Anterior cingulate cortex (tissue), 58 donors: ENCODE measurements around the gene SLK.
A peak's percentile ranks its signal among the peaks of the same experiment; 100 is the strongest.

ENCODE experiments used
- DNase-seq, 58 donors: peaks; one replicate each; lab custom pipeline; 2025; lab: John Stamatoyannopoulos, UW

Gene SLK

DNA sequence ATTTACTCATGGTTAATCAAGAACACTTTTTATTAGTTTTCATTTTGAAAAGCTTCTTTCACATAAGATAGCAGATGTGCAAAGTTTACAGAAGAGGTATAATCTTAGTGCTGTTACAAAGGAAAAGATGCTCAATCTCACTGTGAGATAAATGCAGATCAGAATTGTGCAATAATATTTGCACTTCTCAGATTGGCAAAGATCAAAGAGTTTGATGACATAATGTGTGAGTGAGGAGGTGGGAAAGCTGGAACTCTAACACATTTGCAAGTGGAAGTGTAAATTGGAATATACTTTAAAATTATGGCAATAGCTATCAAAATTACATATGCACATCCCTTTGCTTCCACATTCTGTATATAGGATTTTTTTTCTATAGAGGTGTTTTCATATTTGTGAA lies 27.4 kb upstream of the SLK start:
- DNase-seq = no peak

DNA sequence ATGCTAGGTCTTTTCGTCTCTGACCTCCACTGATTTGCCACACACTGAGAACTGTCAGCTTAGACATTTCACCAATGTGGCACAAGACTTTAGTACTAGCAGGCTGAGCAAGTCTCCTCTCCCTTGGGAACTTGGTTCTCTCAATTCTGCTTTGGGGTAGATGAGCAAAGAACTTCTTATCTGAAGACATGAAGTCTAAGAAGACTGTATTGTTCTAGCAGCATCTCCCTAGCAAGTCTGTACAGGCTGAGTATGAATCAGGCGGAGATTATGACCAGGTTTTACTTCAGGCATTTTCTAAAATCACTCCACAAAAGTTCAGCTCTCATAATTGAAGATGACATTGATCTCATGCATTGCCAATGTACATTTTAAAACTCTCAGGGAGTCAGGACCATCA lies 25.1 kb upstream of the SLK start:
- no peak for DNase-seq

DNA sequence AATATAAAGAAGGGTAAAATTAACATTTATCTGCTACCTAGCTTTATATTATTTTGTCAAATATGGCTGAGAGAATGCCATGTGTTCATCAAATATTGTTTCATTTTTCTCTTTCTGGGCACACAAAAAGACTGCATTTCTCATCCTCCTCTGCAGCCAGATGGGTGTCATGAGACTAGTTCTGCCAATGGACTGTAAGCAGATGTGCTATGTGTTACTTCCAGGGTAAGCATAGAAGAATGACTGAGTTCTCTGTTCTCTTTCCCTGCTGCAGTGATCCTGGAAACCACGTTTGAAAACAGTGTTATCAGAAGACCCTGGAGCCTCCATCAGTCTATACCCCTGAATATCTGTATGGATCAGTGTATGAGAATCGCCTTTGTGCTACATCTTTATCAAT lies 24.1 kb upstream of the SLK start:
- peak in 4 of 58 donors; percentile 2 to 23 (median 11) for DNase-seq

DNA sequence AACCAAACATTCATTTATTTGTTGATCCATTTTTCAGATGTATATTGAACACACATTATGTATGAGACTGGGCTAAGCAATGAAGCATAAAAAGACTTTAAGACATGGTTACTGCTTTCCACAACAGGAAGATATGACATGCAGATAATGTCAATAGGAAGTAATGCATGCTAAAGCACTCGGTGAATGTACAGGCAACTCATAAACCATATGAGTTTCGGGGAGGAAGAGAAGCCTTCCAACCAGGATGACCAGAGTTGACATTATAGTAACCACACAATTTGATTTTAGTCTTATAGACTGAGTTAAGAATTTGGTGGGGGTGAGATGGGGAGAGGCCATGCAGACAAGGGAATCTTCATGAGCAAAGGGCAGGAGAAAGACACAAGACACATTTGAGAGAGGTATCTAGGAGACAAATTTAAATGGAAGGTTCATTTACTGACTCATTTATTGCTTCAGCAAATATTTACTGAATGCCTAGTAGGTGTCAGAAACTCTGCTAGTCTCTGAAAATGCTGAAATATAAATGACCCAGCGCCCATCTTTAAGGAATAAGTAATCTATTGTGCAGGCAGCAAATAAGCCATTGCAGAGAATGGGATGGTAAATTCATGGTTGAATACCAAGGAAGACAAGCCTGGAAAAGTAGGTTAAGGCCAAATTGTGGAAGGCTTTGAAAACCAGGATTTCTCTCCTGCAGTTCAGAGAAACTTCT lies 19.0 kb upstream of the SLK start:
- no peak for DNase-seq

DNA sequence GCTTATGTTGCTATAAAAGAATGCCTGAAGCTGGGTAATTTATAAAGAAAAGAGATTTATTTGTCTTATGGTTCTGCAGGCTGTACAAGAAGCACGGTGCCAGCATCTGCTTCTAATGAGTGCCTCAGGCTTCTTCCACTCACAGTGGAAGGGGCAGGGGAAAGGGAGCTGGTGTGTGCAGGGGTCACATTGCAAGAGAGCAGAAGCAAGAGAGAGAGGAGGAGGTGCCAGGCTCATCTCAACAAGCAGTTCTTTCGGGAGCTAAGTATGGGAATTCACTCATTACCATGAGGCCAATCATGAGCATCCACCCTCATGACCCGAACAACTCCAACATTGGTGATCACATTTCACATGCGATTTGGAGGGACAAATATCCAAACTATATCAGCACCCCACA lies 17.2 kb upstream of the SLK start:
- no peak for DNase-seq

DNA sequence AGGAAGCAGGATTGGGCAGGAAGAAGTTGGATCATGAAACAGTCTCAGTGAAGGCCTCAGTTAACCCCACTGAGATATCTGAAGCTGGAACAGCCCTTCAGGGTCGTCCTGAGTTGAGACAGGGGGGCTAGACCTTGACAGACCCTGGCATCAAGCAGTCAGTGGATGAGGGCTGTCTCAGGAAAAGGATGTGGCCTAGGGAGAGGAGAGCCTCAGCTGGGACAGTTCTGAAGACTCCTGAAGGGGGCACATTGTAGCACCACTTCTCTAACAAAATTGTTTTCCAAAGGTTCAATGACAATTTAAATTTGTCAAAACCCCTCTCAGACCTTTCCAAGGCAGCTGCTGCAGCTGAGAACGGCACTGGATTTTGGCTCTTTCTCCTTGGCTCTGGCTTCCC lies 15.8 kb upstream of the SLK start:
- DNase-seq = no peak

DNA sequence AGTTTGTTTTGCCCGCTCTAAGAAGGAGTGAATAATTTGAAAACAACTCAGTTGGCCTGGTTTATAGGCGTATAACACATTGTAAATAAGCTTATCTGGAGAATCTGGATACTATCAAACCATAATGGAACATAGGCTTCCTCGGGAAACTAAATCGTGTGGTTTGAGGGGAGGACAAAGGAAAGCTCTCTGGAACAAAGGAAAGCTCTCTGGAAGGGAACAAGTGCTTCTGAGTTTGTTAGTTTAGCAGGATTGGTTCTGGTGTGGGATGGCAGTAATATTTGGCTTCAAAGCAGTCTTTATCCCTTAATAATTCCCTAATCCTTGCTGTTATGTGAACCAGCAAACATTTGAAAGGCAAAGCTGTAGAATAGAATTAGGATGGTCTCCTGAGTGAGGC lies 15.0 kb upstream of the SLK start:
- no peak for DNase-seq

DNA sequence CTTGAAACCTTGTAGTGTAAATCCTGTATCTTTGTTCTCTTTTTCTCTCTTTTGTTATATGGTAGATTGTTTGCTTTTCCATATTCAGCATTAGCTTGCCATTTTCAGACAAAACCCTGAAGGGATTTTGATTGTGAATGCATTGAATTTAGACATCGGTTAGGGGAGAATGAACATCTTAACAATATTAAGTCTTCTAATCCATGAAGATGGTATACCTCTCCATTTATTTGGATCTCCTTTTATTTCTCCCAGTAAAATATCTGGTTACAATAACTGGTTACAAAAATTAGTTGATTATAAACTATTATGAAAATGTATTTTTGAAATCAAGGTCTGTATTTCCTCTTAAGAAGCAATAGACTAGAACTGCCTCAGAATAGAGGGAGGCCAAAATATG lies 12.4 kb upstream of the SLK start:
- no peak for DNase-seq

DNA sequence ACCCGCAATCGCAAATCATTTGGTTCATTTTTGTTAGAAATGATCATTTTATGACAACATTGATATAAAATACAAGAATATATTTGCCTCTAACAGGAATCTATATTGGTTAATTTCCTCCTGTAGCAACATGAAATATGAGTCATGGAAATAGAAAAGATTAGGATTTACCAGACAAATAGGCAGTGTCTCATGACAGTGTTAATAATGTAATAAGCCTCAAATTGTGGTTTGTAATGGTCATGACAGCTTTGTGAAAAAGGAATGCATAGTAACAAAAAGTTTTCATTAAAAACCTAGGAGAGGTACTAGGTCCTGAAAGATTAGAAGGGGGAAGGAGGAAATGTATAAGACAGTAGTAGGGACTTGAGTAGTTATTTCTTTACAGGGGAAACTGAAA lies 7.9 kb upstream of the SLK start:
- no peak for DNase-seq

DNA sequence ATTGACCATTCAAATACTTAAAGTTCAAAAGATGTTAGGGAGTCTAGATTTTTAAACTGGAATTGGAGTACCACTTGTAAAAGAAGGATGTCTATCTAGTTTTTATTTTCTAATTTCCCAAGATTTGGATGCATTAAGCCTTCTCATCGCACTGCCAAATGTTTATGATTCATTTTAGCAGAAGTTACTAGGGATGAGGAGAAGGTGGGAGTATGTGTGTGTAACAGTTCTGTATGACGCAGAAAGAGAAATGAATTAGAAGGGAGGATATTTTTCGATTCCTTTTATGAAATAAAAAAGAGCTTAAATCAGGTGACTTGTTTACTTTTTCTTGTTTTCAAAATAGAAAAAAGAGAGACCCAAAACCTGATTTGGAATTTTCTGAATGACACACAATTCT lies 6.8 kb upstream of the SLK start:
- DNase-seq = no peak

DNA sequence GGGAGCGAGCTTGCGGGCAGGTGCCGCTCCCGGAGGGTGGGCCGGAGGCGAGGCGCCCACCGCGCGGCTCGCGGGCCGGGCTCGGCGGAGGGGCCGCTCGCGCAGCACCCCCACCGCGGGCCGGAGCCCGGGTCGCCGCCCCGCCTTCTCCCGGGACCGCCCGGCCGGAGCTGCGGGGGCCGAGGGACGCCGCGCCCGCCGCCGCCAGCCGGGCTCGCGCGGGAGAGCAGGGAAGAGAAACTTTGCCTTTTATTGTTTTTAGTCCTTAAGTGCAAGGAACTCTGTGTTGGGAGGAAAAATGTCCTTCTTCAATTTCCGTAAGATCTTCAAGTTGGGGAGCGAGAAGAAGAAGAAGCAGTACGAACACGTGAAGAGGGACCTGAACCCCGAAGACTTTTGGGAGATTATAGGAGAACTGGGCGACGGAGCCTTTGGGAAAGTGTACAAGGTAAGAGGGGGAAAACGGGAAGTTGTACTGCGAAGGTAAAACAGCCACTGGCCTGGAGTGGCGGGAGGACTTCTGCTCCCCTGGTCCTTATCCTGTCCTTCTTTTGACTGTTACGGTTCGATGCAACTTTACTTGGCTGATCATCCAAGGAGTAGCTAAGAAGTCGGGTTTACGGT lies 620 bp downstream of the SLK start:
- peak in 14 of 58 donors; percentile 5 to 71 (median 36) for DNase-seq

DNA sequence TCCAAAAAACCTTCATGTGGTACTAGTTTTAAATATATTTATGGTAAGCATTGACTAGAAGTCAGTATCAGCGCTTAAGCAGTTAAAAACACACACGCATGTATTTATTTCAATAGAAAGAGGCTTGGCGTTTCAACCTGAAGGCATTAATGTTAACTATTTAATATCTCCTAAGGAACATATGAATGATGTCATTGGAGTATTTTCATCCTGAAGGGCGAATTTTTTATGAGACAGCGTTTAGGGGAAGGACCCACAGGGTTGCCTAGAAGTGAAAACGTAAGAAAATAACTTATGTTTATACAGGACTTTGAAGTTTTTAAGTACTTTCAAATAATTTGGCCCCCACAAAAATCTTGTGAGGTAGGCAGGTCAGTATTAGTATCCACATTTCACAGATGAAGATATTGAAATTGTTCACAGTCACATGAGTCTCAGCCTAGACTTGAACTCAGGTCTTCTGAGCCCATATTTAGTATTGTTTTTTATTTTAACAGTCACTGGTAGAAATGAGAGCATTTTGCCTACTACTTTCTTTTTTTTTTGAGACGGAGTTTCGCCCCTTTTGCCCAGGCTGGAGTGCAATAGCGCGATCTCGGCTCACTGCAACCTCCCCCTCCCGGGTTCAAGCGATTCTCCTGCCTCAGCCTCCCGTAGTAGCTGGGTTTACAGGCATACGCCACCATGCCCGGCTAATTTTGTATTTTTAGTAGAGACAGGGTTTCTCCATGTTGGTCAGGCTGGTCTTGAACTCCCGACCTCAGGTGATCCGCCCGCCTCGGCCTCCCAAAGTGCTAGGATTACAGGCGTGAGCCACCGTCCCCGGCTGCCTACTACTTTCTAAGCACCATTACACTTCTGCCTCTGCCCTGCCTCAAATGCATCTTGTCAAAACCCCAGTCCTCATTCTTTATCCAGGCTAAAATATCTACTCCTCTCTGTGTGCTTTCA lies 1.8 kb downstream of the SLK start:
- DNase-seq = no peak

DNA sequence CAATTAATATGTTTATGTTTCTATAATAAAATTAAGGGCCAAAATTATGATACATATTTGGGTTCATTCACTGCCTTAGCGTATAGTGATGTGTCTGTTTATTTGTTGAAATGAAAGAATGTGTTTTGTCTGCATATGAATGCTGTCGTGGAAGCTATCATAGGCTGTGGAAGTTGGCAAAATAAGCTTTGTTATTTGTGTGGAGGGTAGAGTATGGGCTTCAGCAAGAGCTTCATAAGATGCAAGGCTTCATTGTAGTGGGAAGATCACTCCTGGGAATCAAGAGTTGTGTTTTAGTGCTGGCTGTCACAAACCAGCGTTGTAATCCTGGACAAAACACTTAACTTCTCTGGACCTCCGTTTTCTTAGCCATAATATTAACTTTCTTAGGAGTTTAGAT lies 2.5 kb downstream of the SLK start:
- DNase-seq = no peak

DNA sequence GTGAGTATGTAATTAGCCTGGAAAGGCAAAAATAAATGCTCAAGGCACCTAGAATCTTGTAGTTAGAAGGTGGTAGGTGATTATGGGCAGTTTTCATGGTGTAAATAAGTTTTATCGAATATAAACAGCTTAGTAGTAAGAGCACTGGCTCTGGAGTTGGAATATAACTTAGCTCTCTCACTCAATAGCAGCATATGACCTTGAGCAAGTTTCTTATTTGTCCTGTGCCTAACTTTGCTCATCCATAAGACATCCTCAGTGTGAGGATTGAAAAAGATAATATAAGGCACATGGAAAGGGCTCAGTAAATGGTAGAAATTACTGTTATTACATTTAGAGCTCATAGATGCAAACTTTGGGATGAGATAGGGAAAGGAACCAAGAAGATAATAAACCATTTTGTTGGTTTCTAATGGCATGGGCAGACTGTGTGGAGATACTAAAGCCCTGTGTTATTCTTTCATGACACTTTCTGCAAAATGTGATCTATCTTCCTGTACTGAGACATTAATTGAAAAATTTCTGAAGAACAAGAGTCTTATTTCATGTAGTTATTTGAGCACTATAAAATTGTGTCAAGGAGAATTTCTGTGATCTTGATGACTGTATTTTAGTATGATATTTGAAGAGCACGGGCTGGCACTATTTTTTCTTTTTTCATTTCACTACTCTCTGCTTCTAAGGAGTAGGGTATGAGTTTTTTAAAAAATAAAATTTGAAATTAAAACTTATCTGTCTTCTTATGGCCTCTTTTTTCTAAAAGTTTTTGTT lies 3.1 kb downstream of the SLK start:
- DNase-seq = no peak

DNA sequence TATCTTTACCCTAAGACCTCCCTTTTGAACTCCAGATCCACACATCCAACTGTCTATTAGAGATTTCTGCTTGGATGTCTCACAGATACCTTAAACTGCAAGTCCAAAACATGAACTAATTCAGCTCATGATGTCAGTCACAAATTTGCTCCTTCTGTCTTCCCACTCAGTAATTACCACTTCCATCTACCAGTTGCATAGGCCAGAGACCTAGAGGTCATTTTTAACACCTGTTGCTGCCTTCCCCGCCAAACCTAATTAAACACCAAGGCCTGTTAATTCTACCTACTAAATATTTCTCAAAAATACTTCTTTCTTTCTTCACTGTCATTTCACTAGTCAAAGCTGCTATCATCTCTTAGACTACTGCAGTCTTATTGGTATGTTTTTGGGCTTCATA lies 8.2 kb downstream of the SLK start:
- no peak for DNase-seq

DNA sequence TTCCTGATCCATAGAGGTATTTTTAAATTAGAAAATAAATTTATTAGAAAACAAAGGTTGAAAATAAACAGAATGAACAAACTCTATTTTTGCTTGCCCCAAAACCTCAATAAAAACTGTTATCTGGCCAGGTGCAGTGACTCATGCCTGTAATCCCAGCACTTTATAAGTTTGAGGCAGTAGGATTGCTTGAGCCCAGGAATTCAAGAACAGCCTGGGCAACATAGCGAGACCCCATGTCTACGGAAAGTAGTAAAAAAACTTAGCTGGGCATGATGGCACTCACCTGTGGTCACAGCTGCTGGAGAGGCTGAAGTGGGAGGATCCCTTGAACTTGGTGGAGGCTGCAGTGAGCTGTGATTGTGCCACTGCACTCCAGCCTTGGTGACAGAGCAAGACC lies 10.3 kb downstream of the SLK start:
- no peak for DNase-seq

DNA sequence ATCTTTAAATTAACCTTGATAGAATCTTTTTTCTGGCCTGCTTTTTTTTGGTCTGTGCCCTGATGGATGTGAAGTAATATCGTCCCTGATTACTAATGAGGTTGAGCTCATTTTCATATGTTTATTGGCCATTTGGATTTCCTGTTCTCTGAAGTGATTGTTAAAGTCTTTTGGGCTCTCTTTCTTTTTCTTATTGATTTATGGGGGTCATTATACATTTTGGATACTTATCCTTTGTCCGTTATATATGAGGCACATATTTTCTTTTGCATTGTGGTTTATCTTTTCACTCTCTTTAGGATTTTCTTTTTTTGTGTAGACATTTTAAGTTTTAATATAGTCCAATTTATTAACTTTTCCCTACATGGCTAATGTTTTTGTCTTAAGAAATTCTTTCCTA lies 12.6 kb downstream of the SLK start:
- DNase-seq = no peak

DNA sequence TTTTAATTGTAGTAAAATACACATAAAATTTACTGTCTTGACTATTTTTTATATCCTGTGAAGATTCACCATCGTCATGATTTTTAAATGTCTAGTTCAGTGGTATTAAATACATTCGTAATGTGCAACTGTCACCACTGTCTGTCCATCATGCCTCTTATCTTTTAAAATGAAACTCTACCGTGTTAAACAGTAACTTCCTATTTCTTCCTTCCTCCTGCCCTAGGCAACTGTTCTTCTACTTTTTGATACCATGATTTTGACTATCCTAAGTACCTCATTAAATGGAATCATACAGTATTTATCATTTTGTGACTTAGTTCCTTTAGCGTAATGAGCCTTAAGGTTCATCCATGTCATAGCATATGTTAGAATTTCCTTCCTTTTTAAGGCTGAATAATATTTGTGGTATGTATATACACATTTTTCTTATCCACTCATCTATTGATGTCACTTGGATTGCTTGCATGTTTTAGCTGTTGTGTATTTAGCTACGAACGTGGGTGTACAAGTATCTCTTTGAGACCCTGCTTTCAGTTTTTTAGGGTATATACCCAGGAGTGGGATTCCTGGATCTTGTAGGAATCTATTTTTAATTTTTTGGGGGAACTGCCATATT lies 13.5 kb downstream of the SLK start:
- DNase-seq = no peak

DNA sequence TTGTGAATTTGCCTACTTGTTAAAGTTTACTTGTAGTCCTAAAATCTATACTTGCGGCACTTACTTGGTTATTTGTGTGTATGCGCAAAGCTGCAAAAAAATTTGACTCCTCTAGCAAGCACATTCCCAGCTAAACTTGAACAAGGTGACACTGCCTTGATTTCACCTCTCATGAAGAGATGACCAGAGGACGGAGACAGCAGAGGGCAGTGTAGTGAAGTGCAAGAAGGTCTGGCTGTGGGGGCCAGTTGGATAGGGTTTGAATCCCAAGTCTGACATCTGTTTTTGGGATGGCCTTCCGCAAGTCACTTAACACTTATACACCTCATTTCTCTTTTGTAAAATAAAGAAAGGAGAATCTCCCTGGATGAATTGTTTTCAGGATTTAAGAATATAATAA lies 15.7 kb downstream of the SLK start:
- peak in 10 of 58 donors; percentile 3 to 30 (median 14) for DNase-seq

DNA sequence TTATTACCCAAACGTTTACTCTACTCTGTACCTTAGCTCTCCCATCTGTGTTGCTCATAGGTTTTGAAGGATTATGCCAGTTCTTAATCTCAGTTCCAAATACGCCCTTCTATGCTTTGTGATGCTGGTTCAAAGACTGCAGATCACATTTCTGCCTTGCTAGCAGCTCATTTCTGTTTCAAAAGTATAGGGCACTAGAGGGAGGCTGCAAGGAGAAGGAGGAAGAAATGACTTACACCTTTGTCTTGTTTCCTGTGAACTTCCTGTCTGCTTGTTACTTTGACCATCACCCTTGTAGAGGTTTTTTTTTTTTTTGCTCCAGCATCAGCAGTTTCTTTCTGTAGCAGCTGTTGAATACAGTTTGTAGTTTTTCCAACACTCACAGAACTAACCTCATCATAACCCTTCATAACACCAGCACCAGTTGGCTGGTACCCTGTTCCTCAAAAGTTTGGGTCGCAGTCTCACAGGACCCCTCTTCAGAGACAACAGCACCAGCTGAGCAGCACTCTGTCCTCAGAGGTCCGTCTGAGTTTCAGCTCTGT lies 16.5 kb downstream of the SLK start:
- no peak for DNase-seq
